Loucy (cell line): ENCODE data around the gene SLC27A2.

Experiments
- H2AFZ ChIP-seq: fragments of 200-600 bp; sonication (generic); 2 replicates; pipeline ENCODE4 v1.6.0; 2016; ENCODE audit warnings: antibody characterized with exemption, mild to moderate bottlenecking, low read length, moderate library complexity
- H3F3A ChIP-seq: fragments of 200-600 bp; 2 replicates; pipeline ENCODE4 v1.6.0; 2016; ENCODE audit warnings: antibody characterized with exemption, low read depth, mild to moderate bottlenecking
- H3K27me3 ChIP-seq: fragments of 200-600 bp; sonication (generic); 2 replicates; pipeline ENCODE4 v1.6.1; 2014; ENCODE audit warnings: low read length, mild to moderate bottlenecking; ENCODE audit not compliant: insufficient read depth, poor library complexity, severe bottlenecking
- H3K36me3 ChIP-seq: fragments of 200-600 bp; sonication (generic); 2 replicates; pipeline ENCODE4 v1.6.1; 2016; ENCODE audit warnings: low read length; ENCODE audit not compliant: insufficient read depth
- H3K4me1 ChIP-seq: fragments of 200-600 bp; sonication (generic); 2 replicates; pipeline ENCODE4 v1.5.1; 2014; ENCODE audit warnings: low read length, mild to moderate bottlenecking; ENCODE audit not compliant: insufficient read depth, poor library complexity, severe bottlenecking
- H3K4me2 ChIP-seq: fragments of 200-600 bp; sonication (generic); 2 replicates; pipeline ENCODE4 v1.6.0; 2014; ENCODE audit warnings: antibody characterized with exemption, low read length, low read depth, mild to moderate bottlenecking; ENCODE audit not compliant: poor library complexity, severe bottlenecking
- H3K4me3 ChIP-seq: fragments of 200-600 bp; sonication (generic); 2 replicates; pipeline ENCODE4 v1.5.1; 2014; ENCODE audit warnings: low read length, mild to moderate bottlenecking, mixed read lengths; ENCODE audit not compliant: poor library complexity, severe bottlenecking
- H3K79me2 ChIP-seq: fragments of 200-600 bp; sonication (generic); 2 replicates; pipeline ENCODE4 v1.6.1; 2014; ENCODE audit warnings: low read length; ENCODE audit not compliant: insufficient read depth
- H3K9ac ChIP-seq: fragments of 200-600 bp; sonication (generic); 2 replicates; pipeline ENCODE4 v1.6.0; 2014; ENCODE audit warnings: mild to moderate bottlenecking, low read depth, low read length, moderate library complexity; ENCODE audit not compliant: poor library complexity, severe bottlenecking
- H3K9me2 ChIP-seq: fragments of 200-600 bp; sonication (generic); replicated peaks from 2 replicates; pipeline ENCODE4 v1.6.1; 2016; ENCODE audit warnings: low read depth, low read length, mixed read lengths
- H3K9me3 ChIP-seq: fragments of 200-600 bp; sonication (generic); 2 replicates; pipeline ENCODE4 v1.6.1; 2014; ENCODE audit warnings: mild to moderate bottlenecking, antibody characterized with exemption, low read length, low read depth; ENCODE audit not compliant: insufficient read depth
- H4K20me1 ChIP-seq: fragments of 200-600 bp; sonication (generic); 2 replicates; pipeline ENCODE4 v1.6.0; 2014; ENCODE audit warnings: antibody characterized with exemption, low read length, mild to moderate bottlenecking; ENCODE audit not compliant: insufficient read depth, poor library complexity, severe bottlenecking
- EZH2phosphoT487 ChIP-seq: fragments of 200-600 bp; IDR thresholded peaks from 2 replicates; pipeline ENCODE4 v1.6.1; 2018; ENCODE audit warnings: antibody characterized with exemption, mild to moderate bottlenecking, moderate library complexity, borderline replicate concordance
- TF ChIP-seq, protein P1 (sequence below): fragments of 200-600 bp; sonication (generic); conservative IDR thresholded peaks from 2 replicates; pipeline ENCODE4 v1.5.1; 2014; ENCODE audit warnings: mild to moderate bottlenecking, antibody characterized with exemption, low read length

SLC27A2 gene

DNA sequence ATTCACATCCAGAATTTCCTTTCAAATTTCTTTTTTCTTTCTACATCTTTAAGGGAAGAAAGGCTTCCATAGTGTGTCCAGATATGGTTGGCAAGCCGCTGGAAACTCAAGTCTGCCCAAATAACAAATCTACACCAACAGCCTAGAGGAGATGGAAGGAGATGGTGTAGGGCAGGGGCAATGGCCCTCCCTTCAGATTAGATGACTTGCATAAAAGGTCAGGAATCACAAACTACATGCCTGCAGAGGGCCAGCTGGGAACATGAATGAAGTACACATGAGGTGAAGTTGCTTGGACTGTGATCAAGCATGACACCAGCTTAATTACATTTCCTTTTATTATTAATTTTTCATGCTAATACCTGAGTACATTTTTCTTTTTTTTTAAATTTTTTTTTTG is 10.2 kb downstream of the SLC27A2 start:
- H3K27me3 ChIP-seq = no peaks in the 10 kb centered on the region
- no peaks in the 10 kb centered on the region for H3K36me3 ChIP-seq
- H3K9me2 ChIP-seq = no peaks in the 10 kb centered on the region
- H4K20me1 ChIP-seq = no peaks in the 10 kb centered on the region
- H3K4me1 ChIP-seq = peaks cover 11% of the 10 kb centered on the region
- H2AFZ ChIP-seq = no peak overlapping the region
- no peak overlapping the region for H3K4me2 ChIP-seq
- H3K79me2 ChIP-seq = no peaks in the 10 kb centered on the region
- no peaks in the 10 kb centered on the region for H3K9me3 ChIP-seq
- H3K9ac ChIP-seq = no peak overlapping the region
- no peaks in the 10 kb centered on the region for H3F3A ChIP-seq
- TF ChIP-seq EZH2phosphoT487 = no peak
- TF ChIP-seq, protein P1, sequence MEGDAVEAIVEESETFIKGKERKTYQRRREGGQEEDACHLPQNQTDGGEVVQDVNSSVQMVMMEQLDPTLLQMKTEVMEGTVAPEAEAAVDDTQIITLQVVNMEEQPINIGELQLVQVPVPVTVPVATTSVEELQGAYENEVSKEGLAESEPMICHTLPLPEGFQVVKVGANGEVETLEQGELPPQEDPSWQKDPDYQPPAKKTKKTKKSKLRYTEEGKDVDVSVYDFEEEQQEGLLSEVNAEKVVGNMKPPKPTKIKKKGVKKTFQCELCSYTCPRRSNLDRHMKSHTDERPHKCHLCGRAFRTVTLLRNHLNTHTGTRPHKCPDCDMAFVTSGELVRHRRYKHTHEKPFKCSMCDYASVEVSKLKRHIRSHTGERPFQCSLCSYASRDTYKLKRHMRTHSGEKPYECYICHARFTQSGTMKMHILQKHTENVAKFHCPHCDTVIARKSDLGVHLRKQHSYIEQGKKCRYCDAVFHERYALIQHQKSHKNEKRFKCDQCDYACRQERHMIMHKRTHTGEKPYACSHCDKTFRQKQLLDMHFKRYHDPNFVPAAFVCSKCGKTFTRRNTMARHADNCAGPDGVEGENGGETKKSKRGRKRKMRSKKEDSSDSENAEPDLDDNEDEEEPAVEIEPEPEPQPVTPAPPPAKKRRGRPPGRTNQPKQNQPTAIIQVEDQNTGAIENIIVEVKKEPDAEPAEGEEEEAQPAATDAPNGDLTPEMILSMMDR = no peak
- no peak overlapping the region for H3K4me3 ChIP-seq

DNA sequence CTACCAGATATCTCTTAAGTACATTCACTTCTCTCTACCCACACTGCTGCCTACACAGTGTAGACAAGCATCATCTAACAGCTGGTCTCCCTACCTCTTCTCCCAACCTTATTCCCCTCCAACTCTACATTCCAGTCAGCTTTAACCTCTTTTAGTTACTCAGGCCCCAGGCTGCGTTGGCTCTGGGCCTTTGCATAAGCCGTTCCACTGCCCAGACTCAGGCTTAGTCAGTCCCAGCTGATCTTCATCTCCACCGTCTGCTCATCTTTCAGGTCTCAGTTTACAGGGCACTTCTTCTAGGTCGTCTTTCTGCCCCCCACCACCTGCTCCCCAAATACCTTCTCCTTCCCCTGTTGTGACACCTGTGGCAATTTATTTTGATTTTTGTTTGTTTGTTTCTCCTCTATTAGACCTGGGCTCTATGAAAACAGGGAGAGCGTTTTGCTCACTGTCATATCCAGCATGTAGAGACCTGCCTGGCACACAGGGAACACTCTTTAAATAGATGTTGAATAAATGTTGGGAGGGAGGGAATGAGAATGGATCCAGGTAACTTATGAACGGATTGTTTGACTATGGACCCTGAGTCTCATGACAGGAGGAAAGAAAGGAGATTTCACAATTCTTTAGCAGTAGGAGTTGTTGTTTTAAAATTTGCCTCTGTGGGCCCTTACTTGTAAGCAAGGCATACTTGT is 11.1 kb downstream of the SLC27A2 start:
- Histone ChIP-seq H3K4me1 (peaks cover 11% of the 10 kb centered on the region), H3K4me3 (no peak overlapping the region)
- TF ChIP-seq EZH2phosphoT487 = no peak
- TF ChIP-seq, protein P1 = no peak

DNA sequence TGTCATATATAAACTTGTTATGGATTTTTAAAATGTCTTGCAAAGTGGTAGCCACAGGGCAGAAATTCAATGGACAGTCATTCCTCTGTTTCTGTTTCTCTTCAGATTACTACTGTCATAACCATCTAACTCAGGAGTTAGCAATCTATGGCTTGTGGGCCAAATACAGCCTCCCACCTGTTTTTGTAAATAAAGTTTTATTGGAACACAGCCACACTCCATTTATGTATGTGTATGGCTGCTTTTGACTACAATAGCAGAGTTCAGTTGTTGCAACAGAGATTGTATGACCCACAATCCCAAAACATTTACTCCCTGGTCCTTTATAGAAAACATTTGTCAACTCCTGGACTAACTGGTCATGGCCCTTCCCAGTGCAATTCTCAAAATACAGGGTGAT is 20.0 kb downstream of the SLC27A2 start:
- Histone ChIP-seq H3K4me1 (no peaks in the 10 kb centered on the region), H3K9me3 (no peaks in the 10 kb centered on the region), H3K27me3 (no peaks in the 10 kb centered on the region), H2AFZ (no peak overlapping the region), H3K9ac (no peak overlapping the region), H4K20me1 (no peaks in the 10 kb centered on the region), H3K4me3 (no peak overlapping the region), H3K36me3 (no peaks in the 10 kb centered on the region), H3K9me2 (no peaks in the 10 kb centered on the region), H3F3A (no peaks in the 10 kb centered on the region), H3K4me2 (no peak overlapping the region), H3K79me2 (no peaks in the 10 kb centered on the region)
- TF ChIP-seq, protein P1 = no peak
- TF ChIP-seq EZH2phosphoT487 = no peak

More for the DNA sequence above, 11.1 kb downstream of the SLC27A2 start:
- no peaks in the 10 kb centered on the region for H4K20me1 ChIP-seq
- no peaks in the 10 kb centered on the region for H3K79me2 ChIP-seq
- H3F3A ChIP-seq = no peaks in the 10 kb centered on the region
- no peak overlapping the region for H2AFZ ChIP-seq
- no peak overlapping the region for H3K9ac ChIP-seq
- no peaks in the 10 kb centered on the region for H3K9me2 ChIP-seq
- H3K27me3 ChIP-seq = no peaks in the 10 kb centered on the region
- no peaks in the 10 kb centered on the region for H3K9me3 ChIP-seq
- H3K36me3 ChIP-seq = no peaks in the 10 kb centered on the region
- no peak overlapping the region for H3K4me2 ChIP-seq
